Naive thymus-derived CD8-positive, alpha-beta T cell (primary cell): ENCODE measurements around the gene HDAC10. TPM values are rescaled to one million over a fixed set of nuclear protein-coding genes. Genes with fewer than 3 reads are reported as not detected.
A peak's percentile ranks its signal among the peaks of the same experiment; 100 is the strongest.

Experiments used
- ATAC-seq, 2 donors: fragments of 150-1000 bp; cut with Tn5 transposase in 1 of 2; sonication (Bioruptor Pico), chemical (Tn5 transposase) in 1 of 2; 1 replicate in 1 of 2; 2 replicates in 1 of 2; pipeline ENCODE4 v1.10.0; 2021; ENCODE audit warnings: mild to moderate bottlenecking in 2 of 2, moderate library complexity in 2 of 2
- POLR2A ChIA-PET: fragments of 350-600 bp; sonication (Branson Sonifier 250); formaldehyde crosslinking; loops from one replicate; lab custom pipeline; 2021; ENCODE audit warnings: antibody characterized with exemption; lab: Charles Lee
- DNase-seq, 10 donors: peaks; one replicate each; pipeline versions ENCODE4 v3.0.0 to v3.0.0-alpha.2; 2020 to 2022
- H3K27ac Mint-ChIP-seq, 10 donors: one replicate each; pipeline ENCODE4 v1.8.0; 2020 to 2022; ENCODE audit warnings: mild to moderate bottlenecking in 10 of 10, mixed read lengths in 10 of 10, moderate library complexity in 4 of 10, inconsistent platforms in 1 of 10
- H3K27me3 Mint-ChIP-seq, 5 donors: one replicate each; pipeline ENCODE4 v1.8.0; 2021 to 2022; ENCODE audit warnings: mixed read lengths in 5 of 5
- H3K36me3 Mint-ChIP-seq, 3 donors: one replicate each; pipeline ENCODE4 v1.8.0; 2020 to 2022; ENCODE audit warnings: mixed read lengths in 3 of 3, mild to moderate bottlenecking in 2 of 3, inconsistent platforms in 1 of 3
- H3K4me1 Mint-ChIP-seq, 4 donors: one replicate each; pipeline ENCODE4 v1.8.0; 2021 to 2022; ENCODE audit warnings: mixed read lengths in 4 of 4
- H3K4me3 Mint-ChIP-seq, 10 donors: one replicate each; pipeline ENCODE4 v1.8.0; 2020 to 2022; ENCODE audit warnings: mild to moderate bottlenecking in 10 of 10, mixed read lengths in 10 of 10, moderate library complexity in 6 of 10, inconsistent platforms in 1 of 10
- H3K9me3 Mint-ChIP-seq, 9 donors: one replicate each; pipeline ENCODE4 v1.8.0; 2020 to 2022; ENCODE audit warnings: mixed read lengths in 9 of 9, mild to moderate bottlenecking in 3 of 9, inconsistent platforms in 1 of 9, moderate library complexity in 1 of 9
- polyA plus RNA-seq, 3 donors: library from polyadenylated mRNA; unstranded; fragments of 300-500 nt; fragmentation: Illumina TruSeq; gene quantifications; one replicate each; pipeline ENCODE4 v1.2.3, GENCODE V29; 2021
- total RNA-seq, 8 experiments: library from RNA in 2 of 8; stranded (reverse) in 2 of 8; gene quantifications; one replicate each; pipeline ENCODE4 v1.2.3 and lab custom pipeline; 2021 to 2026

The HDAC10 gene
- total and polyA plus RNA-seq, 5 experiments from 2014 or later: 5.4 to 114 (median 7.8) TPM

- Mint-ChIP-seq H3K36me3 (no peaks in the 10 kb centered on the region), H3K27ac (peak overlapping the region in 1 of 10 donors; percentile 43), H3K4me3 (no peak overlapping the region), H3K27me3 (peaks cover 4 to 34% (median 16%) of the 10 kb centered on the region in 5 donors), H3K9me3 (no peaks in the 10 kb centered on the region), H3K4me1 (peaks cover 7 to 15% (median 10%) of the 10 kb centered on the region in 4 donors)
- no peak for ATAC-seq
- POLR2A ChIA-PET: no interaction called here
- no peak for DNase-seq
Measured at GRCh38 chr22:50264104-50264745, 13.2 kb upstream of the HDAC10 start.

DNA sequence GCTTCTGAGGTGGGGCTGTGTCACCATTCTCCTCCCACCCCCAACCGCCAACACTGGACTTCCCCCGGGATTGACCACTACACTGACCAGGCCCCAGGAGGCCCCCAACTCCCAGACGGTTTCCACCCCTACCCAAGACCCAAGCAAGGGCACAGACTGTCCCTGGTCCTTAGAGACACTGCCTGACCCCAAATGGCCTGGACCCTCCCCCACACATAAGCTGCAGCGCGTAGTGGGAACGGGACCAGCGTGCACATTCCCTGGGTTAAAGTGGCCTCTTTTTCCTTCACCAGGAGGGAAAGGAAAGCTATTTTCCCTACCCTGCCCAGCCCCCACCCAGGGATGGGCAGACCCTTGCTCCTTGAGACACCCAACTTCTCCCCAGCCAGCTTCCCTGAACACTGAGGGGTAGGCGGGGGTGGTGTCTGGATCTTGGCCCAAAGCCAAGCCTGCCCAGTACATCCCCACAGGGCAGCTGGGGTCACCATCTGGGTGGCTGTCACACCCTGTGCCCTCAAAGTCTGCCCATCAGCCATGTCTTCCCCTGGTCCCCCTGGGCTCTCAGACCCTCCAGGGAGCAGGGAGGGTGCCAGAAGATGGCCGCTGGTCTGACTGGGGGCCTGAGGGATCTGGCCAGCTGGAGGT, 12.0 kb upstream of the HDAC10 start:
- POLR2A ChIA-PET: interaction anchor here (0.6 to 0.8 kb wide), 2 partner anchors 12 to 357 kb away, joined by 3 to 6 read pairs; partner anchors contain the start of gene HDAC10
- ATAC-seq: no peak
- H3K4me1 Mint-ChIP-seq: peaks cover 7 to 10% (median 8%) of the 10 kb centered on the region in 4 donors
- no peaks in the 10 kb centered on the region for H3K9me3 Mint-ChIP-seq
- no peak overlapping the region for H3K27ac Mint-ChIP-seq
- peaks cover 0 to 2% (median 0%) of the 10 kb centered on the region in 3 donors for H3K36me3 Mint-ChIP-seq
- no peak overlapping the region for H3K4me3 Mint-ChIP-seq
- peaks cover 5 to 40% (median 19%) of the 10 kb centered on the region in 5 donors for H3K27me3 Mint-ChIP-seq
- no peak for DNase-seq

GRCh38 chr22:50262460-50262911, 11.4 kb upstream of the HDAC10 start:
- Mint-ChIP-seq H3K27ac (peak overlapping the region in 1 of 10 donors; percentile 25), H3K36me3 (peaks cover 0 to 2% (median 0%) of the 10 kb centered on the region in 3 donors), H3K4me1 (peaks cover 6 to 9% (median 8%) of the 10 kb centered on the region in 4 donors), H3K4me3 (peak overlapping the region in 9 of 10 donors; percentile 44 to 75 (median 61)), H3K27me3 (peaks cover 5 to 40% (median 19%) of the 10 kb centered on the region in 5 donors), H3K9me3 (no peaks in the 10 kb centered on the region)
- POLR2A ChIA-PET: interaction anchor here (0.6 to 0.8 kb wide), 2 partner anchors 12 to 358 kb away, joined by 3 to 6 read pairs; partner anchors contain the start of gene HDAC10
- ATAC-seq: no peak
- no peak for DNase-seq

GRCh38 chr22:50261615-50262459, 10.8 kb upstream of the HDAC10 start, which contains the start of gene MAPK12:
TSS of gene MAPK12 (minus strand) at chr22:50261683. CDS start at chr22:50261509, 174 bp downstream.
- H3K27ac Mint-ChIP-seq: peak within 1 kb of the TSS in 1 of 10 donors; percentile 25
- POLR2A ChIA-PET: interaction anchor here (0.6 kb wide), 1 partner anchor 358 kb away, joined by 6 read pairs; no protein-coding TSS in a partner anchor
- peaks cover 6 to 9% (median 8%) of the 10 kb centered on the region in 4 donors for H3K4me1 Mint-ChIP-seq
- peaks cover 5 to 40% (median 19%) of the 10 kb centered on the region in 5 donors for H3K27me3 Mint-ChIP-seq
- no peak for DNase-seq
- H3K4me3 Mint-ChIP-seq: peak within 1 kb of the TSS in 9 of 10 donors; percentile 44 to 75 (median 61)
- H3K36me3 Mint-ChIP-seq: peaks cover 0 to 2% (median 0%) of the 10 kb centered on the region in 3 donors
- no peak for ATAC-seq
- H3K9me3 Mint-ChIP-seq: no peaks in the 10 kb centered on the region

- Mint-ChIP-seq H3K27me3 (peaks cover 5 to 40% (median 19%) of the 10 kb centered on the region in 5 donors), H3K36me3 (peaks cover 0 to 2% (median 0%) of the 10 kb centered on the region in 3 donors), H3K4me1 (peaks cover 6 to 8% (median 7%) of the 10 kb centered on the region in 4 donors), H3K27ac (no peak overlapping the region), H3K9me3 (no peaks in the 10 kb centered on the region), H3K4me3 (no peak overlapping the region)
- ATAC-seq: peak; percentile 55 to 65
- no peak for DNase-seq
- POLR2A ChIA-PET: interaction anchor here (1.0 kb wide), 1 partner anchor 16 kb away, joined by 3 read pairs; the partner anchor contains the start of gene TUBGCP6
Measured at GRCh38 chr22:50260801-50261614, 9.9 kb upstream of the HDAC10 start.

DNA sequence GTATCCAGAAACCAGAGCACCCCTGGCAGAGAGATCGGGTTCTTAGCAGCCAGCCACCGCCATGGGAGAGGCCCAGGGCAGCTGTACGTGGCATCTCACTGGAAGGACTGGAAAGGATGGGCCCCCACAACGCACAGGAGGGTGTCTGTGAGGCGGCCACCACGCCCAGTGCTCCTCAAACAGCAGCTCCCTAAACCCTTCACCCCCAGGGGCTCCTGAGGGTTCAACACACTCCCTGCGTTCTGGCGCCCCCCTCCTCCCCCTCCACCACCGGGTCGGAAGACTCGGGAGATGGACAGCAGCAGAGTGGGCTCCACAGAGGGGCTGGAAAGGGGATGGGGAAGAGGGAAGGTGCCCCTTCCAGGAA, 9.4 kb upstream of the HDAC10 start:
- Mint-ChIP-seq H3K4me1 (peaks cover 5 to 8% (median 6%) of the 10 kb centered on the region in 4 donors), H3K36me3 (peaks cover 0 to 2% (median 0%) of the 10 kb centered on the region in 3 donors), H3K27ac (no peak overlapping the region), H3K4me3 (peak overlapping the region in 1 of 10 donors; percentile 14), H3K9me3 (no peaks in the 10 kb centered on the region), H3K27me3 (peaks cover 5 to 39% (median 19%) of the 10 kb centered on the region in 5 donors)
- DNase-seq (no peak), ATAC-seq (no peak)
- POLR2A ChIA-PET: interaction anchor here (1.0 kb wide), 1 partner anchor 16 kb away, joined by 3 read pairs; the partner anchor contains the start of gene TUBGCP6

GRCh38 chr22:50259302-50259701, 8.2 kb upstream of the HDAC10 start:
- peaks cover 3 to 8% (median 6%) of the 10 kb centered on the region in 4 donors for H3K4me1 Mint-ChIP-seq
- ATAC-seq (no peak), DNase-seq (no peak)
- peaks cover 0 to 2% (median 0%) of the 10 kb centered on the region in 3 donors for H3K36me3 Mint-ChIP-seq
- no peak overlapping the region for H3K4me3 Mint-ChIP-seq
- peaks cover 5 to 33% (median 17%) of the 10 kb centered on the region in 5 donors for H3K27me3 Mint-ChIP-seq
- H3K27ac Mint-ChIP-seq: no peak overlapping the region
- H3K9me3 Mint-ChIP-seq: no peaks in the 10 kb centered on the region
- POLR2A ChIA-PET: interaction anchor here (0.6 kb wide), 1 partner anchor 194 kb away, joined by 3 read pairs; no protein-coding TSS in a partner anchor

DNA sequence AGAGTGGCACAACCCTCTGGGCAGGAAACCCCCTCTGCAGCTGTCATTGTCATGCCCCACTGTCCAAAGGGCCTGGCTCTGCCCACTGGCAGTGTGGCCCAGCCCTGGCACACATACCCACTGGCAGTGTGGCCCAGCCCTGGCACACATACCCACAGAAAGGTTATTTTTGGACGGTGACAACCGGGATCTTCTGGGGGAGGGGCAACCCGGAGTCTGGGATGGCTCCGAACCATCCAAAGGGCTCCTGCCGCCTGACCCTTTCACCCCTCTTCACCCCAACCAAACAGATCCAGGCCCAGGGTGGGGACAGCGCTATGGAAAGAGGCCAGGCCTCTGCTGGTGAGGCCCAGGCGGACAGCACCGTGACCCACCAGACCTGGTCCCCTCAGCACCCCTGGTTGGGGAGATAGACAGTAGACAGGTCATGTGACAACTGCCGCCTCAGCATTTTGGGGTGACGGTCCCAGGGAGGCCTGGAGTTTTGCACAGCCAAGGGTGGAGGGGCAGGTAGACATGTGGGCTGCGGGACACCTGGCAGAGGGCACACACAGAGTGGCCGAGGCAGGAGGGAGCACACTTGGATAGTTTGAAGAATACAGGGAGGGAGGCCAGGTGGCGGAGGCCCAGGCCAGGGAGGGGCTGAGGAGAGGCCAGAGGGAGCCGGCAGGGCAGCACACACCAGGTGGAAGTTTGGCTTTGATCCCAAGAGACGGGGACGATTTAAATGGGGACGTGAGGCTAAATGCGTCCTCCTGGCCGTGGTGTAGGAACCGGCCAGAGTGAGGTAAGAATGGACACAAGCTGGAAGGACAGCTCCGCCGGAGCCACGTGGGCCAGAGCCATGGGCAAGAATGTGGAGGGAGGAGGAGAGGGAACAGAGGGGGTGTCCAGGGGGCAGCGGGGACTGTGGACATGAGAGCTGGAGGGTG, 7.6 kb upstream of the HDAC10 start:
- no peaks in the 10 kb centered on the region for H3K9me3 Mint-ChIP-seq
- H3K27ac Mint-ChIP-seq: peak overlapping the region in 1 of 10 donors; percentile 37
- H3K4me3 Mint-ChIP-seq: no peak overlapping the region
- POLR2A ChIA-PET: no interaction called here
- no peak for ATAC-seq
- H3K36me3 Mint-ChIP-seq: peaks cover 0 to 2% (median 0%) of the 10 kb centered on the region in 3 donors
- peaks cover 3 to 8% (median 6%) of the 10 kb centered on the region in 4 donors for H3K4me1 Mint-ChIP-seq
- peaks cover 5 to 29% (median 16%) of the 10 kb centered on the region in 5 donors for H3K27me3 Mint-ChIP-seq
- no peak for DNase-seq

DNA sequence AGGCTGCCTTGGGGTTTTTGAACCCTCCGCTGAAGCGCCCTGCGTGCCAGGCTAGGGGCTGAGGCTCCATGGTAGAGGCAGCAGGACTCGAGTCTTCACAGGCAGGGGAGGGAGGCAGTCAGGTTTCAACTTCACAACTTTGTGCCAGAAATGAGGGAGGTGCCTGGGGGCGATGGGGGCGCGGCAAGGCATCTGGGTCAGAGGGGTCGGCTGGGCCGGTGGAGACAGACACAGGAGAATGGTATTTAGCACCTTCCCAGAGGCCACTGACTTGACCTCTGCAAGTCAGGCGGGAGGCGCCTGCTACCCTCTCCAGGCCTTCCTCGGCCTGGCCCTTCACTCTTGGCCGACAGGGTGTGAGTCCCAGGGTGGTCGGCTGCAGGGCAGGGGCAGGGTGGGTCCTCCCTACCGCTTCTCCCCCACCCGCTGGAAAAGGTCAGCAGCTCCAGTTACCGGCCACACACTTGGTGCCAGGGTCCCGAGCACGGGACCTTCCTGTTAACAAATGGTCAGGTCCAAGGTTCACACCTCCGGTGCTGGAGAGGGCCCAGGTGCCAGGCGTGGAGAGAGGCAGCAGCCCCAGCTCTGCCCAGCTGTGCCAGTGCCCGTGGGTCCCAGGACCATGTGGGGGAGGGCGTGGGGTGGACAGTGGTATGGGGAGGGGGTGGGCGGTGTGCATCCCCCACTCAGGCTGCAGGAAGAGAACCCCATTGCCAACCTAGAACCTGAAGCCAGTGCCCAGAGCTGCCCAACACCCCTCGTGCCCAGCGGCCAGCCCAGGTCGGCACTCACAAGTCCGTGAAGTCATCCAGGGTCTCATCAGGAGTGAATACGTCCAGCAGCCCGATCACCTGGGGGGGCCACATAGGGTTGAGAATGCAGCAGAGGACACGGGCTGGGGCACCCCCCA, 6.6 kb upstream of the HDAC10 start:
- H3K36me3 Mint-ChIP-seq: peaks cover 0 to 2% (median 0%) of the 10 kb centered on the region in 3 donors
- H3K4me3 Mint-ChIP-seq: no peak overlapping the region
- H3K27me3 Mint-ChIP-seq: peaks cover 5 to 22% (median 13%) of the 10 kb centered on the region in 5 donors
- POLR2A ChIA-PET: no interaction called here
- H3K27ac Mint-ChIP-seq: no peak overlapping the region
- ATAC-seq: no peak
- no peaks in the 10 kb centered on the region for H3K9me3 Mint-ChIP-seq
- DNase-seq: no peak
- peaks cover 3 to 8% (median 6%) of the 10 kb centered on the region in 4 donors for H3K4me1 Mint-ChIP-seq

DNA sequence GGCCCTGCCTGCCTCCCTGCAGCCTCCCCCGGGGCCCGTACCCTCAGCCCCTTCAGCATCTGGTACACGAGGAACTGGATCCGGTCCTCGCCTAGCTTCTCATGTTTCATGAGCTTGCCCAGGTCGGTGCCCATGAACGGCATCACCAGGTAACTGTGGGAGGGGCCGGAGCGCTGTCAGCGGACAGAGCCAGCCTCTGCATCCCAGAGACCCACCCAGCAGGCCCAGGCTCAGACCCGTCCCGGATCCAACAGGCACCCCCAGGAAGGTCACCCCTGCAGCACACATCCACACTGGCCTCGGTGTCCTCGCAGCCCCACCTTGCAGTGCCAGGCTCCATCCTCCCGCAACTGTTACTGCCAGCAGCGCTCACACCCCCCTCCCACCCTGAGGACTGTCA, 6.0 kb upstream of the HDAC10 start:
- Mint-ChIP-seq H3K27me3 (peaks cover under 1 to 16% (median 8%) of the 10 kb centered on the region in 5 donors), H3K4me3 (no peak overlapping the region), H3K36me3 (peaks cover 0 to 2% (median 0%) of the 10 kb centered on the region in 3 donors), H3K4me1 (peaks cover 0 to 3% (median 2%) of the 10 kb centered on the region in 4 donors), H3K27ac (no peak overlapping the region), H3K9me3 (no peaks in the 10 kb centered on the region)
- POLR2A ChIA-PET: no interaction called here
- DNase-seq: no peak
- ATAC-seq: no peak
